ENCODE results near the gene TEC. TPM values are rescaled to one million over a fixed set of nuclear protein-coding genes. Genes with fewer than 3 reads are reported as not detected.

TEC gene
- total and polyA plus RNA-seq, 2 donors from 2014 or later: 1.1 to 5.9 TPM

DNA sequence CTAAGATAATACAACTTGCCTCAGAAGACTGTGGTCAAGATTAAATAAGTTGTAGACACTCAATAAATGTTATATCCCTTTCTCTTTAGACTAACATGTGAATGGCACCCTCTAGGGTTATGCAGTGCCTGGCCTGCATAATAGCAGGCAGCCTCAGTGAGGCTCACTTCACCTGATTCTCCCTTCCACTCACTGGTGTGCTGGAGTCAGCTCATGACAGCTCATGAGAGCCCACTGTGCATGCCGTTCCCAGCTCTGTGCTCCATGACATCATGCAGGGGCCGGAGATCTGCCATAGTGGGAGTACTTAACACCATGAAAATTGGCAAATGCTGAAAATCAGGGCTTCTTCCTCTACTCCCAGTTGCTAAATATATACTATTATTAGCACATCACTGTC, 64.5 kb downstream of the TEC start:
- H3K9me3 ChIP-seq (ENCODE audit: control insufficient read depth in 2 of 3, insufficient read depth in 1 of 3, low read length in 3 of 3): no peaks in the 10 kb centered on the region
- no peaks in the 10 kb centered on the region for H3K27me3 ChIP-seq (ENCODE audit: control insufficient read depth, insufficient read depth, low read length)
- TF ChIP-seq, protein P1, sequence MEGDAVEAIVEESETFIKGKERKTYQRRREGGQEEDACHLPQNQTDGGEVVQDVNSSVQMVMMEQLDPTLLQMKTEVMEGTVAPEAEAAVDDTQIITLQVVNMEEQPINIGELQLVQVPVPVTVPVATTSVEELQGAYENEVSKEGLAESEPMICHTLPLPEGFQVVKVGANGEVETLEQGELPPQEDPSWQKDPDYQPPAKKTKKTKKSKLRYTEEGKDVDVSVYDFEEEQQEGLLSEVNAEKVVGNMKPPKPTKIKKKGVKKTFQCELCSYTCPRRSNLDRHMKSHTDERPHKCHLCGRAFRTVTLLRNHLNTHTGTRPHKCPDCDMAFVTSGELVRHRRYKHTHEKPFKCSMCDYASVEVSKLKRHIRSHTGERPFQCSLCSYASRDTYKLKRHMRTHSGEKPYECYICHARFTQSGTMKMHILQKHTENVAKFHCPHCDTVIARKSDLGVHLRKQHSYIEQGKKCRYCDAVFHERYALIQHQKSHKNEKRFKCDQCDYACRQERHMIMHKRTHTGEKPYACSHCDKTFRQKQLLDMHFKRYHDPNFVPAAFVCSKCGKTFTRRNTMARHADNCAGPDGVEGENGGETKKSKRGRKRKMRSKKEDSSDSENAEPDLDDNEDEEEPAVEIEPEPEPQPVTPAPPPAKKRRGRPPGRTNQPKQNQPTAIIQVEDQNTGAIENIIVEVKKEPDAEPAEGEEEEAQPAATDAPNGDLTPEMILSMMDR (IDR thresholded peaks at IDR 0.05; ENCODE audit: borderline replicate concordance, extremely low read depth, insufficient read depth): no peak
- H3K4me3 ChIP-seq (ENCODE audit: low read length in 3 of 3): no peak overlapping the region
- peak in 1 of 5 donors; percentile 10 for DNase-seq
- no peaks in the 10 kb centered on the region for H3K36me3 ChIP-seq (ENCODE audit: control insufficient read depth in 2 of 3, insufficient read depth in 3 of 3, low read length in 3 of 3)
- no peak overlapping the region for H3K9ac ChIP-seq (ENCODE audit: low read length in 3 of 3)
- no peak overlapping the region for H3K27ac ChIP-seq (ENCODE audit: low read depth in 2 of 2, low read length in 2 of 2)
- intact Hi-C loops (cut with DNase I): no loop called here
- no peak for FAIRE-seq
- H3K4me1 ChIP-seq (ENCODE audit: control insufficient read depth in 2 of 3, insufficient read depth in 2 of 3, low read depth in 1 of 3, low read length in 3 of 3): no peaks in the 10 kb centered on the region

DNA sequence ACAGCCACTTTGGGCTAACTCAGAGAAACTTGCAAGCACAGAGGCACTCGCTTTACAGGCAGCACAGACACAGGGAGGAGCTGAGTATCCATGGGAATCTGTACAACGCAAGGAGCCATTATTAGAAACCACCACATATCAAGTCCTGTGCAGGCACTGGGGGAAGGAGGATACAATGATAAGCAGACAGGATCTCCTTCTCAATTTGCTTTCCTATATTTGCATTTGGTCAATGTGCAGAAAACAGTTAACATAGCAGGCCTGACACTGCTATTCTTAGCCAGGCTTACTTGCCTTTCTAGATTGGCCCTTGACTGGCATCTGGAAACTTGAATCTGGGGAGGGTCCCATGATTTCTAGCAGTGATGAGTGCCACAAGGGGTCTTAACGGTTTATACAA, 65.8 kb downstream of the TEC start:
- no peak overlapping the region for H3K9ac ChIP-seq (ENCODE audit: low read length in 3 of 3)
- no peak overlapping the region for H3K4me3 ChIP-seq (ENCODE audit: low read length in 3 of 3)
- H3K9me3 ChIP-seq (ENCODE audit: control insufficient read depth in 2 of 3, insufficient read depth in 1 of 3, low read length in 3 of 3): no peaks in the 10 kb centered on the region
- H3K27me3 ChIP-seq (ENCODE audit: control insufficient read depth, insufficient read depth, low read length): no peaks in the 10 kb centered on the region
- TF ChIP-seq, protein P1 (IDR thresholded peaks at IDR 0.05; ENCODE audit: borderline replicate concordance, extremely low read depth, insufficient read depth): no peak
- FAIRE-seq: no peak
- H3K27ac ChIP-seq (ENCODE audit: low read depth in 2 of 2, low read length in 2 of 2): no peak overlapping the region
- H3K36me3 ChIP-seq (ENCODE audit: control insufficient read depth in 2 of 3, insufficient read depth in 3 of 3, low read length in 3 of 3): no peaks in the 10 kb centered on the region
- DNase-seq: no peak
- H3K4me1 ChIP-seq (ENCODE audit: control insufficient read depth in 2 of 3, insufficient read depth in 2 of 3, low read depth in 1 of 3, low read length in 3 of 3): no peaks in the 10 kb centered on the region
- intact Hi-C loops (cut with DNase I): no loop called here

DNA sequence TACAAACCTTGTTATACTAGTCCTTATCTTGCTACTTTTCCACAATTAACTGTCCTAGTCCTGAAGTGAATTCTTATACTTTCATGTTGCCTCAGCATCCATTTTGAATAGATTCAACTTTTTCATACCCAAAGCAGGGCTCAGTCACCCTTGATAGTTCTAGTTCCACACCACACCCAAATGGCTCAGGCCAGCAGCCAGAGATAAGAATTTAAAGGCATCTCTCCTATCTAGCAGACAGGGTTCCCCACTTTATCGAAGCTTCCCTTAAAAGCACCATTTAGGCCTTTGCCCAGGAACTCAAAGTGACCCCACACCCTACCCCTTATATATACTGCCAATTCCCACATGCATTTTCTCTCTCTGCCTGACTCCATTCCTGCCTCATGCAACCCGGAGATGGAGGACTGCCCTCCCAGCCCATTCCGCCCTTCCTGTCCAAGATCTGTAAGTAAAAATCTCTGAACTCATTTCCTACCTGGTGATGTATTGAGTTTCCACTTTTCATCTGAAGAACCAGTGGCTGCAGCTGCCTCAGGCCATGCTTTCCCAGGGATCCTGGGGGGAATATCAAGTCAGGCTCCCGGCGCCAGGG, 71.9 kb downstream of the TEC start:
- H3K36me3 ChIP-seq (ENCODE audit: control insufficient read depth in 2 of 3, insufficient read depth in 3 of 3, low read length in 3 of 3): no peaks in the 10 kb centered on the region
- DNase-seq: no peak
- no peaks in the 10 kb centered on the region for H3K27me3 ChIP-seq (ENCODE audit: control insufficient read depth, insufficient read depth, low read length)
- no peak for FAIRE-seq
- no peak overlapping the region for H3K9ac ChIP-seq (ENCODE audit: low read length in 3 of 3)
- H3K4me3 ChIP-seq (ENCODE audit: low read length in 3 of 3): no peak overlapping the region
- no peak overlapping the region for H3K27ac ChIP-seq (ENCODE audit: low read depth in 2 of 2, low read length in 2 of 2)
- H3K9me3 ChIP-seq (ENCODE audit: control insufficient read depth in 2 of 3, insufficient read depth in 1 of 3, low read length in 3 of 3): no peaks in the 10 kb centered on the region
- H3K4me1 ChIP-seq (ENCODE audit: control insufficient read depth in 2 of 3, insufficient read depth in 2 of 3, low read depth in 1 of 3, low read length in 3 of 3): peaks cover 0 to 4% (median 0%) of the 10 kb centered on the region in 3 donors
- TF ChIP-seq, protein P1 (IDR thresholded peaks at IDR 0.05; ENCODE audit: borderline replicate concordance, extremely low read depth, insufficient read depth): no peak
- intact Hi-C loops (cut with DNase I): no loop called here
